Cardiac fibroblast (primary cell): ENCODE results near the gene PSTPIP2.
A peak's percentile ranks its signal among the peaks of the same experiment; 100 is the strongest.

Experiments
- DNase-seq, 2 donors: peaks; one replicate each; pipeline versions ENCODE4 v3.0.0 to v3.0.0-alpha.2; 2010; ENCODE audit warnings: low read depth in 2 of 2
- H3K4me3 ChIP-seq, 2 donors: replicated peaks in 1 of 2; 1 replicate in 1 of 2; 2 replicates in 1 of 2; pipeline ENCODE4 v1.5.1; 2011; ENCODE audit warnings: low read depth in 2 of 2, low read length in 2 of 2, mild to moderate bottlenecking in 2 of 2, moderate library complexity in 1 of 2
- TF ChIP-seq, protein P1 (sequence below): IDR thresholded peaks from one replicate; pipeline ENCODE4 v1.5.1; 2011; ENCODE audit warnings: low read depth, mild to moderate bottlenecking, low read length, inconsistent platforms

The PSTPIP2 gene

DNA sequence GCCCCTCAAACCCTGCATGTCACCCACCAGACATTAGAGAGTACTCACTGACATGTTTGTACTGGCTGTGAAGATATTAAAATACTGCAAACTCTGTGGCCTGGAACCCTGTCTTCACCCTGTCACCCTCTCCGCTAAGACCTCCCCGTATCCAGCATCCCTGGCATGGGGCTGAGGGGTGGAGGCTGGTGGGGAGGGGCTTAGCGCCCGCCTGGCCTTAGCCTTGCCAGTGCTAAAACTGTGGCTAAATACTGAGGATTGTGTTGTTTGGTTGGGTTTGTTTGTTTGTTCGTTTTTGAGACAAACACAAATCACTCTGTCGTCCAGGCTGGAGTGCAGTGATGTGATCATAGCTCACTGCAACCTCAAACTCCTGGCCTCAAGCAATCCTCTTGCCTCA lies 1.8 kb downstream of the PSTPIP2 start:
- TF ChIP-seq, protein P1, sequence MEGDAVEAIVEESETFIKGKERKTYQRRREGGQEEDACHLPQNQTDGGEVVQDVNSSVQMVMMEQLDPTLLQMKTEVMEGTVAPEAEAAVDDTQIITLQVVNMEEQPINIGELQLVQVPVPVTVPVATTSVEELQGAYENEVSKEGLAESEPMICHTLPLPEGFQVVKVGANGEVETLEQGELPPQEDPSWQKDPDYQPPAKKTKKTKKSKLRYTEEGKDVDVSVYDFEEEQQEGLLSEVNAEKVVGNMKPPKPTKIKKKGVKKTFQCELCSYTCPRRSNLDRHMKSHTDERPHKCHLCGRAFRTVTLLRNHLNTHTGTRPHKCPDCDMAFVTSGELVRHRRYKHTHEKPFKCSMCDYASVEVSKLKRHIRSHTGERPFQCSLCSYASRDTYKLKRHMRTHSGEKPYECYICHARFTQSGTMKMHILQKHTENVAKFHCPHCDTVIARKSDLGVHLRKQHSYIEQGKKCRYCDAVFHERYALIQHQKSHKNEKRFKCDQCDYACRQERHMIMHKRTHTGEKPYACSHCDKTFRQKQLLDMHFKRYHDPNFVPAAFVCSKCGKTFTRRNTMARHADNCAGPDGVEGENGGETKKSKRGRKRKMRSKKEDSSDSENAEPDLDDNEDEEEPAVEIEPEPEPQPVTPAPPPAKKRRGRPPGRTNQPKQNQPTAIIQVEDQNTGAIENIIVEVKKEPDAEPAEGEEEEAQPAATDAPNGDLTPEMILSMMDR = no peak
- no peak overlapping the region for H3K4me3 ChIP-seq
- no peak for DNase-seq

DNA sequence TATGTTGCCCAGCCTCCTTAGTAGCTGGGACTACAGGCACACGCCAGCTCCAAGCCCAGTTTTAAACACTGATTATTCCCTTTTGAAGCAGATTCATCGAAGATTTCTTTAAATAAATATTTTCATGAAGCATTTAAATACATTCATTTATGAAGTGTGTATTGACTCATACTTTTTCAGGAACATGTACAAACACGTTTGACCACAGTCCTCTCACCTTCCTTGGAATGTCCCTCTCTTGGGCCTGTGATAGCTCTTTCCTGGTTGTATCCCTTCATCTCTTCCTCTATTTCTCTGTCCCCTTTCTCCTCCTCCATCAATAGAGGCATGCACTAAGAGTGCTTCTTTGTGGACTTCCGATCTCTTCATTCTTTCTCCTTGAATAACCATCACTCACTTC lies 2.5 kb downstream of the PSTPIP2 start:
- peak in 1 of 2 donors; percentile 40 for DNase-seq
- TF ChIP-seq, protein P1 = no peak
- H3K4me3 ChIP-seq = no peak overlapping the region

DNA sequence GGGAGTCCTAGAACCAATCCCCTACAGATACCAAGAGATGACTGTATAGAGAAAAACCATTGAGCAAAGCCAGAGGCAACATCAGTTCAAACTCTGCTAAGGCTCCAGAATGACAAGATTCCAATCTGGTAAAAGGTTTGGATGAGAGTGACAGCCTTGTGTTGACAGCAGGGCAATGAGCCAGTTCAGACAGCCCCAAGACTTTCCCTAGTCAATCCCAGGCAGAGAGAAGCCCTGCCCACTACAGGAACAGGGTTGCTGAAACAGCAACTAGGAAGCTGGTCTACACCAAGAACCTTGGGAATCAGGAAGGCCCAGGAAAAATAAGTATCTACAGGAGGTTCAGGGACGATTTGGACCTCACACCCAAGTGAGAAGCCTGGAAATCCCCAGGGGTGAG lies 3.3 kb downstream of the PSTPIP2 start:
- TF ChIP-seq, protein P1 = no peak
- H3K4me3 ChIP-seq = no peak overlapping the region
- no peak for DNase-seq

DNA sequence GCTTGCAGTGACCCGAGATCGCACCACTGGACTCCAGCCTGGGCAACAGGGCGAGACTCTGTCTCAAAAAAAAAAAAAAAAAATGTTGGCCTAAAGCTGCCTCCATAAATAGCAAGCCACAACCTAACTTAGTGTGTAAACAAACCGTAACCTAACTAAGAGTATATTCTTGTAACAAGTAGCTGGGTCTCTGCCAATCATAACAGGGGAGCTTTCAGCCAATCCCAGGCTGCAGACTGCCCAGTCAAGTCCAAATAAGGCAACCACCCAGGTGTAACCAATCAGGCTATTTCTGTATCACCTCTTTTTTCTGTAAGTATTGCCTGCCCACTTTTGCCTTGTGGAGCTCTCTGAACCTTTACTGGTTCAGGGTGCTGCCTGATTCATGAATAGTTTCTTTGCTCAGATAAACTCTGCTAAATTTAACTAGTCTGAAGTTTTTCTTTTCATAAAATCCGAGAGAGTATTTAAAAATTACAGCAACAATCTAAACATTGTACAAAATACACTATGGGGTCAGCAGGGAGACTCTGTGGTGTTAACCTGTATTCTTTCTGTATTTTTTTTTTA lies 4.5 kb downstream of the PSTPIP2 start:
- TF ChIP-seq, protein P1 = no peak
- DNase-seq = peak; percentile 22 to 69
- no peak overlapping the region for H3K4me3 ChIP-seq

DNA sequence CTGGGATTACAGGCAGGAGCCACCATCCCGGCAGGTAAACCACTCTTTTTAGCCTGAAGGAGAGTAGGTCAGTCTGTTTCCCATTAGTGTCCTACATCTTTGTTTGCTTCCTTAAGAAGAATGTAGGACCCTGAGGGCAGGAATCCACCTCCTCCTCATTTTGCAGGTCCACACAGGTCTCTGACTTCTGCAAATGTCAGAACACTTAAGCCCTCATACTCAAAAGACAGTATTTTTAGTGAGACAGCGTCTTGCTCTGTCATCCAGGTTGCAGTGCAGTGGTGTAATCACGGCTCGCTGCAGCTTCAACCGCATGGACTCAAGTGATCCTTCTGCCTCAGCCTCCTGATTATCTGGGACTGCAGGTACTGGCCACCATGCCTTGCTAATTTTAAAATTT lies 9.3 kb downstream of the PSTPIP2 start:
- H3K4me3 ChIP-seq = no peak overlapping the region
- DNase-seq = no peak
- TF ChIP-seq, protein P1 = no peak

DNA sequence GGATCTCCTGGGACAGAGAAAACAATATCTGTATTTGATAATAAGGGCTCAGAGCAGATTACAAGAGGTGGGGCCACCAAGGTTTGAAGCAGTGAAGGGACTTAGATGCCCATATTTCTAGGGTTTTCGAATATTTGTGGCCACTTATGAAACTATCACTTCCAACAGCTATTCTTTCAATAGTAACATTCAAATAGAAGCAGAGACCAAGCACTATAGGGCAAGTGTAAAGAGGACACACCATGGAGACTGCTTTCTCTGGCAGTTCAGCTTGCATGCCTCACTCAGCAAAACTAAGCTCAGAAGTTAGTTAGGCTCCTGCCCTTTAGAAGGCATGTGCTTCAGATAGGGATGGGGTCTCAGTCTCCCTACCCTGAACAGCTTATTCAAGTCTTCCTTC lies 10.3 kb downstream of the PSTPIP2 start:
- H3K4me3 ChIP-seq = no peak overlapping the region
- TF ChIP-seq, protein P1 = no peak
- no peak for DNase-seq

DNA sequence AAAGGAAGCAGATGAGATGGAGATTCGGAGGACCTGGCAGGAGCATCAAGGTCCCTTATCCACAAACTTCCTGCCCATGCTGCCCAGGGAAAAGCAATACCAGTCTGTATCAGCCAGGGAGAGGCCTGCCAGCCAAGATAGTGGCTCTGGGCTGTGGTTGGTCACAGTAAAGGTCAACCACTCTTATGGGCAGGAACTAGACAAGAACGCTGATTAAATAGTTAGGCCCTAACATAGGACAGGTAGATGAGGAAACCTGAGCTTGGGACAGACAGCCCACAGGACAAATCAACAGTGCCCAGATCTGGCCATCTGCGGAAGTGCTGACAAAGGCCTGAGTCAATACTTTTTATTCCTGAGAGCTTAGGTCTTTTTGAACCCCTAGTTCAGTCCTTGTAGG lies 10.7 kb downstream of the PSTPIP2 start:
- DNase-seq = no peak
- TF ChIP-seq, protein P1 = no peak
- no peak overlapping the region for H3K4me3 ChIP-seq
